GM19438 (cell line): ENCODE data around the gene PDLIM7.

ENCODE experiments used
- ATAC-seq: cut with Tn5 transposase; IDR thresholded peaks from one replicate; pipeline ENCODE4 v1.9.1; 2021; ENCODE audit warnings: low read depth; ENCODE audit not compliant: unreplicated experiment

The PDLIM7 gene

DNA sequence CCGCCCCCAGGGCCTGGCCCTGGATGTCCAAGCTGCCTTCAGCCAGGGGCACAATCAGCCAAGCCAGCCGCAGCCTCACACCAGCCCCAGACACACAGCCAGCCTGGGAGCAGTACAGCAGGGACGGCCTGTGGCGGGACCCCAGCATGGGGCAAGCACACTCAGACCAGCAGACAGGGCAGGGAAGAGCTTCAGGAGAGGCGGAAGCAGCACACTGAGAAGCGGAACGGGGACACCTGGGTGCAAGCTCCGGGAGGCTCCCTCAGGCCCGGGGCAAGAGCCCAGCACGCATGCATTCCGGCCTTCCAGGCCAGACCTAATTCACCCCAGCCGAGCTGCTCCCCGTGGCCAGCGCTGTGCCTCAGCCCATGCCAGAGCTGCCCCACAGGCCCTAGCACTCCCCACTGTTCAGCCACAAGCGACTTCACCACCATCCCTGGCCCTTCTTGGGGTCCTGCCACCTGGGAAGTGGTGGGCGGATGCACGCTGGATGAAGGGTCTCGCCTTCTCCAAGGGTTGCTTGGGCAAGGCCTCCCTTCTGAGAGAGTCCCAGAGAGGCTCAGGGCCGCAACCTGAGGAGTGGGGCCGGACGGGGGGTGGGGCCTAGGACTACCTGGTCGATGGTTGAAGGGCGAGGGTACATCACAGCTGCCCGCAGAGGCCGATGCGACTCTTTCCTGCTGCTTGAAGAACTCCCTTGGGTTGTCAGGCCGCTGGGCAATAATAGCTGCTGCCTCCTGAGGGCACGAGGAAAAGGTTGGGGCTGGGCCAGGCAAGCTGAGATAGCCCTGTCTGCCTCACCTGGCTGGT lies 37.4 kb downstream of the PDLIM7 start:
- no peak for ATAC-seq

GRCh38 chr5:177459357-177459756 lies 38.0 kb downstream of the PDLIM7 start:
- no peak for ATAC-seq

DNA sequence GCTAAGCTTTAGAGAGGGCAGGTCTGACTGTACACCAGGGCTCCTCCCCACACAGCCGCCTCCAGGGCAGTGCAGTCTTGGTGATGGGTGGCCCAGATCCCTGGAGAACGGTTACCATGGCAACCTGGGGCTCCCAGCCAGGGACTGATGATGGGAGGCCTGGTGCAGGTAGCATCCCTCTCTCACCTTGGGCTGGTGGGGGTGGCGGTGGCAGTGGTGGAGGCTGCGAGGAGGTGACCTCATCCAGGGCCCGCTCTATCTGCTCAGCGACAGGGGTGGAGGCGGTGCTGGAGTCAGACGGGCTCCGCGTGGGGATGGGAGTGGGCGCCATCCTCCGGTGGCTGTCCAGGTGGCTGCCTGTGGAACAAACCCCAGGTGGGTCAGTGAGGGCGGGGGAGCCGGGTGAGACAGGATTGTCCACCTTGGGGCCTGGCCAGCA lies 38.5 kb downstream of the PDLIM7 start:
- ATAC-seq: no peak

GRCh38 chr5:177457852-177458681 lies 39.3 kb downstream of the PDLIM7 start:
- no peak for ATAC-seq

GRCh38 chr5:177456976-177457851 lies 40.2 kb downstream of the PDLIM7 start:
- peak; percentile 40 for ATAC-seq

DNA sequence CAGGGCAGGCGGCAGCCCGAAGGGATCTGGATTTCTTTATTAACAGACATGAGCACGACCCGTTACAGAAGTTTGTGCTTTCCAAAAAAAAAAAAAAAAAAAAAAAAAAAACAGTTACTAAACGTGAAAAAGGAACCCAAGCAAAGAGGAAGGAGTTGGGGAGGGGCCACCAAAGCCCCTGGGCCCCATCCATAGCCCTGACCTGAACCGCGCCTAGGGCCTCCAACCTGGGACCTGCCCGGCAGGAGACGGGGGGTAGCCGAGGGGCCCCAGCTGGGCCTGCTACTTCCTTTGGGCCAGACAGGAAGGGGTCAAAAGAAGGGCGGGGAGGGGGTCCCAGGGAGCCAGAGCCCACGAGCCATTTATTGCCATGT lies 40.8 kb downstream of the PDLIM7 start:
- no peak for ATAC-seq

DNA sequence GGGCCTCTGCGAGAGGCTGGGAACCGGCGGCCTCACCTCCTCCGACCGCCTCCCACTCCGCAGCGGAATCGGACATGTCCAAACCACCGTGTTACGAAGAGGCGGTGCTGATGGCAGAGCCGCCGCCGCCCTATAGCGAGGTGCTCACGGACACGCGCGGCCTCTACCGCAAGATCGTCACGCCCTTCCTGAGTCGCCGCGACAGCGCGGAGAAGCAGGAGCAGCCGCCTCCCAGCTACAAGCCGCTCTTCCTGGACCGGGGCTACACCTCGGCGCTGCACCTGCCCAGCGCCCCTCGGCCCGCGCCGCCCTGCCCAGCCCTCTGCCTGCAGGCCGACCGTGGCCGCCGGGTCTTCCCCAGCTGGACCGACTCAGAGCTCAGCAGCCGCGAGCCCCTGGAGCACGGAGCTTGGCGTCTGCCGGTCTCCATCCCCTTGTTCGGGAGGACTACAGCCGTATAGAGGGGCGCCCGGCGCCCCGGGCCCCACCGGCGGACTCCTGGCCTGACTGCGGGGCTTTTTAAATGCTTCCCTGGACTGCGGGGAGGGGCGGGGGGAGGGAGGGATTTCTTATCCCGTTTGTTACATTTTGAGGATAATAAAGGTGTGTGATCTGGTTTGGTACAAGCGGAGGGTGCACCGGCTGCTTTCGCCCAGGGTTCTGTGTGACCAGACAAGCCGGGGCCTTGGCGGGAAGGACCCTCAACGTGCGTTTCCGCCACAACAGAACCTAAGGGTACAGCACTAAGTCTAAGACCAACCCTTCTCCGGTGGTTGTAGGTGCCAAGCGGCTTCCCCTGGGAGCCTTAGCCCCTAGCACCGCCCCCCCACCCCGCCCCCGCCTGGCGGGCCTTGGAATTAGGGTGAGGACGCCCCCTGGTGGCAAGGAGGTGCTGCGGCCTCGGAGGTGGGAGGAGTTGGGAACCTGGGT lies 41.5 kb downstream of the PDLIM7 start:
- ATAC-seq: peak; percentile 14

- peak; percentile 54 for ATAC-seq
Observed at GRCh38 chr5:177455036-177455660, 42.3 kb downstream of the PDLIM7 start.

GRCh38 chr5:177454397-177455035 lies 42.9 kb downstream of the PDLIM7 start:
- peak; percentile 31 for ATAC-seq

GRCh38 chr5:177453852-177454396 lies 43.5 kb downstream of the PDLIM7 start:
- ATAC-seq: no peak

DNA sequence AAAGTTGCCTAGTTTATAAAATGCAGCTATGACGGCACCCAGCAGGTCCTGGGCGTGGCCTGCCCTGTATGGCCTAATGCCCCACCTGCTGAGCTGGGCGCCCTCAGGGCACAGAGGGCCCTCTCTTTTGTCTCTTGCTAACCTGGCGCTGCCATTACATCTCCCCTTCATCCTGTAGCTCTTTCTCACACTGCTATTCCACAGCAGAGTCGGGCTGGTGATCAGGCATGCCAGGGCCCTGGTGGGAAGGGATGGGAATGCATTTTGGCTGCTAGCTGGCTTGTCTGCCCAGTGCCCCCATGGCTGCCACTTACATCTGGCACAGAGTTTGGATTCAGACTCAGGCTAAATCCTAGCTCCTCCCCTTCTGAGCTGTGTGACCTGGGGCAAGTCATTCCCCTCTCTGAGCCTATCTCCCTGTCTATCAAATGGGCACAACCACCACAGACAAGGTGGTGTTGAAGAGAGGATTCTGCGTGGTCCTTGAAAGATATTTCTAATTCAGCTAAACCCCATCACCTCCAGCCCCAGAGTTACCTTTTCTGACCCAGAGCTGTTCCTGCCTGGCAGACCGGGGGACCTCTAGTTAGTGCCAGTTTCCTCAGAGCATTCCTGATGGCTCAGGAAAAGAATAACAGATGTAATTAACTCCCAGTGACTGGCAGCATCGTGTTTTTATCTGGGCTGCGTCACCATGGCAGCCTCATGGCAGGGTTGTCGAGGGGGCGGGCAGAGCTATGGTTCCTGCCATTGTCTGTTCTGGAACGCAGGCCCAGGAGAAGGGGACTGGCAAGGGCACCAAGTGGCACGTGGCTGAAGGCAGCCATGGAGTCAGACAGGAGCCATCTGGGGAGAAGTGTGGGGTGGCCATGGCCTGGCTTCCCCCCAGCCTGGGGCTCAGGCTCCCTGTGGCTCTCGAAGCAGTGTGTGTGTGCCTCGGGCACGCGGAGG lies 44.4 kb downstream of the PDLIM7 start:
- no peak for ATAC-seq

- ATAC-seq: no peak
Observed at GRCh38 chr5:177450667-177451424, 46.6 kb downstream of the PDLIM7 start.

DNA sequence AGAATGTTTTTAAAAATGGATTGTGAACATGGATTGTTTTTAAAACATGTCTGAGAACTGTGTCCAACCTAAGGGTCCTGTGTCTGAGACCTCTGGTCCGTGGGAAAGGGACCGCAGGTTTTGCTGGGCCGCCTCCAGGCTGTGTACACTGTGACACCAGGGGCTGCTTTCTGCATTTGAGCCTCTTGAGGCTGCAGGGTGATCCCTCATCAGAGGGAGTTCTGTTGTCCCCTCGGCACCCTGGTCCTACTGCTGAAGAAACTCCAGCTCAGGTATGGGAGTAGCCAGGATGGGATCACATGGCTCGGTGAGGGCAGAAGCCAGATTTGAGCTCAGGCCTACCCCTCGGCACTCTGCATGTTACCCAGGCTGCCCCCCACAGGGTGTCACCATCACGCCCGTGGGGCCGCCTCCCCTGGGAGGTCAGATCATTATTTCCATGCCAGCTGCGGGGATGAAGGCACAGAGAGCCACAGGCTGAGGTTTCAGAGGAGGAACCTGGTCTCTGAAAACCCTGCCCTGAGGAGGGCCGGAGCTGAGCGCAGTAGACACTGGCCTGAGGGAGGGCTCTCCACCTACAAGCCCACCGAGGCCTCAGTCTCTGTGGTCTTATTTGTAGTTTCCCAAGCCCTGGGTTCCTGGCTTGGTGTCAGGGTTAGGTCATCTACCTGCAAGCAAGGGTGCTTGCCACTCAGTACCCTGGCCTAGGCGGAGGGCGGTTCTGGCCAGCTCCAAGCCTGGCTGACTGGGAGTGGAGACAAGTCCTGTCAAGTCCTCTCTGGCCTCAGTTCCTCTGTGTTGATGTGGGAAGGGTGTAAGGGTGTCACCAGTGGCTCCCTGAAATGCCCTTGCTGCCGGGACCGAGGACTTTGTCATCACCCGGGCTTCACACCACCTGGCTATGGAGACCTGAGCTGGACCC lies 48.0 kb downstream of the PDLIM7 start:
- no peak for ATAC-seq

- ATAC-seq: no peak
Observed at GRCh38 chr5:177448244-177448950, 49.0 kb downstream of the PDLIM7 start.

DNA sequence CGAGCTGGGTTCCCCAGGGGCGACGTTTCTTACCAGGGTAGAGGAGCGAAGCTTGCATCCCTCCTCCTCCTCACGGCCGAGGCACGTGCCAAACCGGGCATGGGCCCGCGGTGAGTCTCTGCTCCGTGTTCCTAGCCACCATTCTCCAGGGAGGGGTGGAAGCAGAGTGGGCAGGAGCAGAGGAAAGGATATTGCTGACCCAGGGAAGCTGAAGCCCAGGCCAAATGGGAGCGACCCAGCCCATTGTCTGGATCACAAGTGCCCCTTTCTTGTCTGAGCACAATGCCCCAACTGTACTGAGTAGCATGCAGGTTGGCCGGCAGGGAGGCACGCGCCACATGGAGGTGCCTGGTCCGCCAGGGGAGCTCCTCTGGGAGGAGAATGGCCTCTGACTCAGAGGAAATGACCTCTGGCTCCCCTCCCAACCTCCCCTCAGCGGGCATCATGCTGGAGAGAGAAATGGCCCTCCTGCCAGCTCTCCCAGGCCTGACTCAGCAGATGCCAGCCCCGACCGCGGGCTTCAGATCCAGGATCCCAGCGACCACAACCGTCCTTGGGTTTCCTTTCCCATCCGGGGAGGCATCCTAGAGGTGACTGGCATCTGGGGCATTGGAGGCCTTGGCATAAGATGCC lies 49.7 kb downstream of the PDLIM7 start:
- ATAC-seq: no peak
